Neural cell (in vitro differentiated cells): ENCODE data around the gene GAB2. TPM values are rescaled to one million over a fixed set of nuclear protein-coding genes. Genes with fewer than 3 reads are reported as not detected.

Source experiments
- H2AFZ ChIP-seq: fragments of 200-600, 300-800 bp; sonication (generic), shearing (Covaris generic); 2 replicates; pipeline ENCODE4 v1.6.0; 2014; ENCODE audit warnings: low read depth, mild to moderate bottlenecking, antibody characterized with exemption, low read length, moderate library complexity
- H3F3A ChIP-seq: fragments of 200-600 bp; shearing (Covaris generic); 2 replicates; pipeline ENCODE4 v1.6.1; 2016; ENCODE audit warnings: mild to moderate bottlenecking, moderate library complexity, mixed read lengths, antibody characterized with exemption, low read length; ENCODE audit not compliant: insufficient read depth, poor library complexity, severe bottlenecking
- H3K27ac ChIP-seq: fragments of 200-600, 300-800 bp; sonication (generic), shearing (Covaris generic); 2 replicates; pipeline ENCODE4 v1.5.1; 2014; ENCODE audit warnings: mild to moderate bottlenecking, low read length, moderate library complexity
- H3K27me3 ChIP-seq: fragments of 300-800, 200-600 bp; sonication (generic), shearing (Covaris generic); 2 replicates; pipeline ENCODE4 v1.6.0; 2014; ENCODE audit warnings: mild to moderate bottlenecking, low read depth, low read length, moderate library complexity; ENCODE audit not compliant: insufficient read depth
- H3K36me3 ChIP-seq: fragments of 300-800, 200-600 bp; sonication (generic), shearing (Covaris generic); 2 replicates; pipeline ENCODE4 v1.5.1; 2014; ENCODE audit warnings: mild to moderate bottlenecking, antibody characterized with exemption, low read length, moderate library complexity; ENCODE audit not compliant: insufficient read depth
- H3K4me2 ChIP-seq: fragments of 300-800, 200-600 bp; sonication (generic), shearing (Covaris generic); 2 replicates; pipeline ENCODE4 v1.6.0; 2014; ENCODE audit warnings: mild to moderate bottlenecking, low read length
- H3K4me3 ChIP-seq: fragments of 300-800, 200-600 bp; sonication (generic), shearing (Covaris generic); 2 replicates; pipeline ENCODE4 v1.5.1; 2014; ENCODE audit warnings: mild to moderate bottlenecking, low read length, moderate library complexity
- H3K79me2 ChIP-seq: fragments of 200-600 bp; shearing (Covaris generic); replicated peaks from 2 replicates; pipeline ENCODE4 v1.6.0; 2014; ENCODE audit warnings: mild to moderate bottlenecking, low read length, moderate library complexity; ENCODE audit not compliant: insufficient read depth
- H3K9ac ChIP-seq: fragments of 300-800, 200-600 bp; sonication (generic), shearing (Covaris generic); 2 replicates; pipeline ENCODE4 v1.6.1; 2016; ENCODE audit warnings: mild to moderate bottlenecking, low read length, mixed read lengths
- H3K9me2 ChIP-seq: fragments of 200-600 bp; shearing (Covaris generic); 2 replicates; pipeline ENCODE4 v1.6.1; 2016; ENCODE audit warnings: mild to moderate bottlenecking, low read length, mixed read lengths; ENCODE audit not compliant: insufficient read depth
- H3K9me3 ChIP-seq: fragments of 200-600, 300-800 bp; sonication (generic), shearing (Covaris generic); 2 replicates; pipeline ENCODE4 v1.6.1; 2016; ENCODE audit warnings: mild to moderate bottlenecking, mixed run types, low read length, moderate library complexity, mixed read lengths
- H4K20me1 ChIP-seq: fragments of 200-600 bp; shearing (Covaris generic); 2 replicates; pipeline ENCODE4 v1.6.1; 2016; ENCODE audit warnings: mild to moderate bottlenecking, mixed run types; ENCODE audit not compliant: insufficient read depth
- CTCF ChIP-seq: fragments of 450-650 bp; IDR thresholded peaks from 2 replicates; pipeline ENCODE4 v1.5.1; 2014; ENCODE audit warnings: antibody characterized with exemption, mild to moderate bottlenecking, moderate library complexity; ENCODE audit not compliant: poor library complexity, severe bottlenecking
- EP300 ChIP-seq: fragments of 450-650 bp; conservative IDR thresholded peaks from 2 replicates; pipeline ENCODE4 v1.6.1; 2014; ENCODE audit warnings: antibody characterized with exemption, mild to moderate bottlenecking, moderate library complexity; ENCODE audit not compliant: poor library complexity, severe bottlenecking
- EZH2 ChIP-seq: fragments of 200-600, 300-800 bp; shearing (Covaris generic), sonication (generic); IDR thresholded peaks from 2 replicates; pipeline ENCODE4 v1.6.1; 2014; ENCODE audit warnings: antibody characterized with exemption, low read length, borderline replicate concordance, mild to moderate bottlenecking; ENCODE audit not compliant: insufficient read depth, poor library complexity, severe bottlenecking
- MXI1 ChIP-seq: fragments of 450-650 bp; conservative IDR thresholded peaks from 2 replicates; pipeline ENCODE4 v1.6.1; 2014; ENCODE audit warnings: antibody characterized with exemption, mild to moderate bottlenecking; ENCODE audit not compliant: poor library complexity, severe bottlenecking
- POLR2AphosphoS5 ChIP-seq: IDR thresholded peaks from 2 replicates; pipeline ENCODE4 v1.6.1; 2012
- RAD21 ChIP-seq: fragments of 450-650 bp; conservative IDR thresholded peaks from 2 replicates; pipeline ENCODE4 v1.6.1; 2014; ENCODE audit warnings: antibody characterized with exemption, mild to moderate bottlenecking, moderate library complexity
- SMC3 ChIP-seq: fragments of 450-650 bp; conservative IDR thresholded peaks from 2 replicates; pipeline ENCODE4 v1.6.1; 2014; ENCODE audit warnings: antibody characterized with exemption, mild to moderate bottlenecking, moderate library complexity; ENCODE audit not compliant: poor library complexity
- TAF1 ChIP-seq: IDR thresholded peaks from 2 replicates; pipeline ENCODE4 v1.6.1; 2012; ENCODE audit warnings: low read depth
- polyA plus RNA-seq: library from polyadenylated mRNA; depleted of rRNA; stranded (reverse); fragments of >200 nt; gene quantifications from 2 replicates; pipeline ENCODE4 v1.2.3, GENCODE V29; 2014
- TF ChIP-seq, protein P1 (sequence below): IDR thresholded peaks from 2 replicates; pipeline ENCODE4 v1.6.1; 2012; ENCODE audit warnings: borderline replicate concordance

GAB2 gene
- polyA plus RNA-seq, 1 donor from 2014 or later = 21.9 TPM

DNA sequence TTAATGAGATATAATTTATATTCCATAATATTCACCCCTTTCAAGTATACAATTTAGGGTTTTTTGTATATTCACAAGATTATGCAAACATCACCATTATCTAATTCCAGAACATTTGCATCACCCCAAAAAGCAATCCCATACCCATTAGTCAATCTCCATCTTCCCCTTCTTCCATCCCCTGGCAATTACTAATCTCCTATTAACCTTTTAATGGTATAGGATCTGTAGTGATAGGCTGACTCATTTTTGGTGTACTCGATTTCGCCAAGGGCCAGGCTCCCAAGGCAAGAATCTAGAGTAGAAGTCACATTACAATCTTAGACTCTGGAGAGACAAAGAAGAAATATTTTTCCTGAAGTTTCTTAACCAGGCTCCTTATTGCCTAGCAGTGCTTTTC, 113.4 kb downstream of the GAB2 start:
- no peak for TF ChIP-seq MXI1
- no peak for TF ChIP-seq EZH2
- no peak for TF ChIP-seq SMC3
- TF ChIP-seq POLR2AphosphoS5 = no peak
- TF ChIP-seq, protein P1, sequence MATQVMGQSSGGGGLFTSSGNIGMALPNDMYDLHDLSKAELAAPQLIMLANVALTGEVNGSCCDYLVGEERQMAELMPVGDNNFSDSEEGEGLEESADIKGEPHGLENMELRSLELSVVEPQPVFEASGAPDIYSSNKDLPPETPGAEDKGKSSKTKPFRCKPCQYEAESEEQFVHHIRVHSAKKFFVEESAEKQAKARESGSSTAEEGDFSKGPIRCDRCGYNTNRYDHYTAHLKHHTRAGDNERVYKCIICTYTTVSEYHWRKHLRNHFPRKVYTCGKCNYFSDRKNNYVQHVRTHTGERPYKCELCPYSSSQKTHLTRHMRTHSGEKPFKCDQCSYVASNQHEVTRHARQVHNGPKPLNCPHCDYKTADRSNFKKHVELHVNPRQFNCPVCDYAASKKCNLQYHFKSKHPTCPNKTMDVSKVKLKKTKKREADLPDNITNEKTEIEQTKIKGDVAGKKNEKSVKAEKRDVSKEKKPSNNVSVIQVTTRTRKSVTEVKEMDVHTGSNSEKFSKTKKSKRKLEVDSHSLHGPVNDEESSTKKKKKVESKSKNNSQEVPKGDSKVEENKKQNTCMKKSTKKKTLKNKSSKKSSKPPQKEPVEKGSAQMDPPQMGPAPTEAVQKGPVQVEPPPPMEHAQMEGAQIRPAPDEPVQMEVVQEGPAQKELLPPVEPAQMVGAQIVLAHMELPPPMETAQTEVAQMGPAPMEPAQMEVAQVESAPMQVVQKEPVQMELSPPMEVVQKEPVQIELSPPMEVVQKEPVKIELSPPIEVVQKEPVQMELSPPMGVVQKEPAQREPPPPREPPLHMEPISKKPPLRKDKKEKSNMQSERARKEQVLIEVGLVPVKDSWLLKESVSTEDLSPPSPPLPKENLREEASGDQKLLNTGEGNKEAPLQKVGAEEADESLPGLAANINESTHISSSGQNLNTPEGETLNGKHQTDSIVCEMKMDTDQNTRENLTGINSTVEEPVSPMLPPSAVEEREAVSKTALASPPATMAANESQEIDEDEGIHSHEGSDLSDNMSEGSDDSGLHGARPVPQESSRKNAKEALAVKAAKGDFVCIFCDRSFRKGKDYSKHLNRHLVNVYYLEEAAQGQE = no peak
- no peak for TF ChIP-seq RAD21
- TF ChIP-seq CTCF = no peak
- no peak for TF ChIP-seq TAF1
- TF ChIP-seq EP300 = no peak
- Histone ChIP-seq H3K27me3 (no peaks in the 10 kb centered on the region), H3K36me3 (no peaks in the 10 kb centered on the region), H3K4me2 (no peak overlapping the region), H3K79me2 (peaks cover 10% of the 10 kb centered on the region), H3K9ac (no peak overlapping the region), H3K9me2 (no peaks in the 10 kb centered on the region), H2AFZ (no peak overlapping the region), H3K4me3 (no peak overlapping the region), H3K27ac (no peak overlapping the region), H3F3A (no peaks in the 10 kb centered on the region), H3K9me3 (no peaks in the 10 kb centered on the region), H4K20me1 (no peaks in the 10 kb centered on the region)

DNA sequence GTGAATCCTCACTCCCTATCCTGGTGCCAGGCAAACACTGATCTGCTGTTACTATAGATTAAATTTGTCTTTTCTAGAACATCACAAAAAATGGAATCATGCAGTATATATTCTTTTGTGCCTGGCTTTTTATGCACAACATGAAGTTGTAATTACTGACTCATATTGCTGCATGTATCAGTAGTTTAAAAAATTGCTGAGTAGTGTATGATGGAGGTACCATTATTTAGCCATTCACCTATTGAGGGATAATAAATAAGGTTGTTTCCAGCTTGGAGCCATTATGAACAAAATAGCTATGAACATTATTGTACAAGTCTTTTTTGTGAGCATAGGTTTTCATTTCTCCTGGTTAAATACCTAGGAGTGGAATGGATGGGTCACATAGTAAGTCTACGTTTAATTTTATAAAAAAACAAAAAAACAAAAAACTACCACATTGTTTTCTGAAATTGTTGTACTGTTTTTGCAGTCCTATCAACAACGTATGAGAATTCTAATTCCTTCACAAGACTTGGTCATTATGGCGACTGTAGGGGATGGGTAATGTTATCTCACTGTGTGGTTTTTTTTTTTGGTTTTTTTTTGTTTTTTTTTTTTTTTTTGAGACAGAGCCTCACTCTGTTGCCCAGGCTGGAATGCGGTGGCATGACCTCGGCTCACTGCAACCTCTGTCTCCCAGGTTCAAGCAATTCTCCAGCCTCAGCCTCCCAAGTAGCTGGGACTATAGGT, 117.3 kb downstream of the GAB2 start:
- Histone ChIP-seq H3K36me3 (no peaks in the 10 kb centered on the region), H3K4me2 (no peak overlapping the region), H3K27ac (no peak overlapping the region), H3F3A (no peaks in the 10 kb centered on the region), H3K9me3 (no peaks in the 10 kb centered on the region), H3K27me3 (no peaks in the 10 kb centered on the region), H3K9ac (no peak overlapping the region), H3K79me2 (peaks cover 16% of the 10 kb centered on the region), H3K9me2 (no peaks in the 10 kb centered on the region), H3K4me3 (no peak overlapping the region), H2AFZ (no peak overlapping the region), H4K20me1 (no peaks in the 10 kb centered on the region)
- TF ChIP-seq, protein P1 = no peak
- TF ChIP-seq POLR2AphosphoS5 (no peak), EP300 (no peak), MXI1 (no peak), RAD21 (no peak), CTCF (no peak), EZH2 (no peak), SMC3 (no peak), TAF1 (no peak)
